WI38 (cell line): ENCODE measurements around the gene OR52I1.

Experiments used
- H3K4me3 ChIP-seq: 2 replicates; pipeline ENCODE4 v1.5.1; 2011; ENCODE audit warnings: low read depth, mild to moderate bottlenecking, control low read depth, low read length
- CTCF ChIP-seq: IDR thresholded peaks from 2 replicates; pipeline ENCODE4 v1.5.1; 2012; ENCODE audit warnings: low read depth, mild to moderate bottlenecking, control low read depth, low read length

The OR52I1 gene

DNA sequence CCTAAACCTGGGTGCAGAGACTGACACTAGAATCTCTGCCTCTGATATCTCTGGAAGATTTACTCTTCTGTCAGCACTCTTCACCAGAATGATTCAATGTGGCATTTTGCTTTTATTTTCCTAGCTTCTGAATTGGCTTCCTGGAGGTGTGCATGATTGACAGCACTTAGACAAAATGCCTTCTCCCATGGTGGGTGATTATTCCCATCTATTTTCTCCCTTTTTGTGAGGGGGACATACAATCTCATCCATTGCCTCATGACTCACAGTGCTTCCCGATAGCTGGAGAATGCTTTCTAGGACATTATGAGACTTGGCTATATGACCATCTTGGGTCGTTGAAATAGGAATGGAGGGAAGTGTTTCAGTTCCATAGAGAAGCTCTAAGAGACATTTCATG, 18.1 kb downstream of the OR52I1 start:
- H3K4me3 ChIP-seq: no peak overlapping the region
- TF ChIP-seq CTCF: no peak

- H3K4me3 ChIP-seq: no peak overlapping the region
- TF ChIP-seq CTCF: no peak
Measured at GRCh38 chr11:4615856-4616444, 22.1 kb downstream of the OR52I1 start.

GRCh38 chr11:4619514-4619913, 25.7 kb downstream of the OR52I1 start:
- no peak for TF ChIP-seq CTCF
- no peak overlapping the region for H3K4me3 ChIP-seq

DNA sequence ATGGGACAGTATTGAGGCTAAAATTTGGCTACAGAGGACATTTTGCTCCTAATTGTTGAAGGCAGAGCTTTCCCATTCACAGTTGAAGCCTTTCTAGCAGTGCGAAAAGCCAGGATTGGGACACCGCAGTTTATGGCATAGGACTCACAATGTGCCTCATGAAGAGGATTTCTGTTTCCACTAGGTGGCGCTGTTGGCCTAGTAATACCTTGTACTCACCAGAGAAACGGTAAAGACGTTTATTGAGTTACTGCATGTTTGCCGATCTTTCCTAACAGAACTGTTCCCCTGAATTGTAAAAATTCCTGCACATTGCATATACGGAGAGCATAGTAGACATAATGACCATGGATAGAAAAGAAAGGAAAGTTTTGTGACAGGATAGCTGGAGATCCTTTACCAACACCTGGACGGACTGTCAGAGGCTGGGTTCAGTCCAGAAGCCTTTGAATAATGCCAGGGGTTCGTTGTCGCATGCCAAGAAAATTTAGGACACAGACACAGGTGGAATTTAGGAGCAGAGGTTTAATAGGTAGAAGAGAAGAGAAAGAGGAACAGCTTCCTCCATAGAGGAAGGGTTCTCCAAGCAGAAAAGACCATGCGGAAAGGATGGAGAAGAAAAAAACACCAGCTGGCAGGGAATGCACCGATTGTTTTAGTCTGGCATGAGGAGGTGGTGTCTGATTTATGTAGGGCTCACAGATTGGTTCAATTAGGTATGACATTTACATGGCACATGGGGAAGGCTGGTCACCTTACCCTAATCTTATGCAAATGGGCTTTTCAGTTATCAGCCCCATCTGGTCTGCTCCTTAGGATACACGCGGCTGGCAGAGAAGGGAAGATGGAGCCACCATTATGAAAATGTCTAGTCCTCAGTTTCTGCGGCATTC, 32.6 kb downstream of the OR52I1 start:
- H3K4me3 ChIP-seq: no peak overlapping the region
- TF ChIP-seq CTCF: peak; percentile 71

GRCh38 chr11:4636136-4636535, 42.3 kb downstream of the OR52I1 start:
- no peak for TF ChIP-seq CTCF
- no peak overlapping the region for H3K4me3 ChIP-seq

DNA sequence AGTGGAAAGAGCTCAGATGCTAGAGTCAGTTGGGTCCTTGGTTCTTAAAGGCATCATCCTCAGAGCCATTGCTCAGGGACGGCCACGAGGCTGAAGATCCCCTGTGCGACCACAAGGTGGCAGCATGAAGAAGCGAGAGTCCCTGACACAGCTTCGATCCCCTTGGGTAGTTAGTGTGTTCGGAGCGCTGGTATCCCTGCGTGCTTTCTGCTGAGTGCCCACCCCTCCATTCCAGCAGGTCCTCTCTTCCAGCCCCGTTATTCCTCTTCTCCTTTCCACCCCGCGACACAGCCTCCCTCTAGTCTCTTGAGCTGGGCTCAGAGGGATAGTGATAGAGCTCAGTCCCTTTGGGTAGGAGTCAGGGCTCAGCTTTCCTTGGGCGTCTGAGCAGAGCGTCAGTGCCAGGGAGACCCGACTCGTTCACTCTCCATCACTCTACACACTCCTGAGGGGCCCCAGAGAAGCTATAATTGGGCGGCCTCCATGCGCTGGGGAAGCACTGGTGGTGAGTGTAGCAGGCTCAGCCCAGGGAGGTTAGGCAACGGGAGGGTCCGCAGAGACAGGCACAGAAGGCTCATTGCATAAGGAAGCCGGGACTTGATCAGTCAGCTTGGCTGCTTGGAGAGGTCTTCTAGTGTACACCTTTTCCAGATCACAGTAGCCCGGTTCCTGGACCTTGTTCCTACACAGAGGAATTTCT, 43.3 kb downstream of the OR52I1 start, which contains the start of gene OR51D1:
Gene OR51D1, plus strand, starts transcription at position 516 of the 700 bp plus-strand sequence. CDS start 2,314 bp downstream, outside the sequence.
- H3K4me3 ChIP-seq: peak within 1 kb of the TSS; percentile 42
- TF ChIP-seq CTCF: peak; percentile 75

- no peak overlapping the region for H3K4me3 ChIP-seq
- TF ChIP-seq CTCF: no peak
Measured at GRCh38 chr11:4637662-4638047, 43.8 kb downstream of the OR52I1 start.
